Ovary (tissue), 9 donors: ENCODE results near the gene HNRNPLL. TPM values are rescaled to one million over a fixed set of nuclear protein-coding genes. Genes with fewer than 3 reads are reported as not detected.

Source experiments
- DNase-seq, 5 donors: peaks; one replicate each; pipeline ENCODE4 v3.0.0-alpha.2; 2019 to 2020
- H3K27ac ChIP-seq, 2 donors: fragments of 200-600 bp; one replicate each; pipeline versions ENCODE4 v1.5.1 to v1.8.0; 2019 to 2022
- H3K27me3 ChIP-seq: fragments of 200-600 bp; one replicate; pipeline ENCODE4 v1.8.0; 2022
- H3K36me3 ChIP-seq: fragments of 200-600 bp; sonication (generic); one replicate; pipeline ENCODE4 v1.5.1; 2019
- H3K4me1 ChIP-seq: one replicate; pipeline ENCODE4 v1.8.1; 2013; ENCODE audit warnings: mild to moderate bottlenecking, moderate library complexity; ENCODE audit not compliant: insufficient read depth
- H3K4me3 ChIP-seq: fragments of 200-600 bp; sonication (generic); one replicate; pipeline ENCODE4 v1.5.1; 2017
- H3K9me3 ChIP-seq, 2 donors: fragments of 200-600 bp in 1 of 2; sonication (generic) in 1 of 2; one replicate each; pipeline versions ENCODE4 v1.5.1 to v1.8.1; 2013 to 2019; ENCODE audit warnings: mild to moderate bottlenecking in 1 of 2, moderate library complexity in 1 of 2
- CTCF ChIP-seq, 3 donors: fragments of 450-650 bp in 2 of 3; fragments of 200-600 bp in 1 of 3; IDR thresholded peaks; one replicate each; pipeline versions ENCODE4 v1.5.1 to v1.8.0; 2016 to 2022; ENCODE audit warnings: antibody characterized with exemption in 3 of 3, mild to moderate bottlenecking in 1 of 3
- EP300 ChIP-seq: sonication (generic); formaldehyde crosslinking; IDR thresholded peaks from one replicate; pipeline ENCODE4 v1.6.1; 2017; ENCODE audit warnings: antibody characterized with exemption
- POLR2A ChIP-seq: fragments of 450-650 bp; IDR thresholded peaks from one replicate; pipeline ENCODE4 v1.6.1; 2017; ENCODE audit warnings: antibody characterized with exemption, mild to moderate bottlenecking, moderate library complexity
- WGBS, 3 donors: extraction: QIAGEN DNeasy Blood & Tissue Kit in 1 of 3; methylation state at CpG; one replicate each; pipeline versions ENCODE4 v1.1.5 to v1.1.7; 2013 to 2017; 5-methylcytosine and 5-hydroxymethylcytosine counted together
- intact Hi-C, 4 donors: fragments of 100-400 bp; cut with DNase I; formaldehyde crosslinking; loops; one replicate each; pipeline versions ENCODE4 v1.11.0 to v1.15.1; 2022 to 2023
- polyA plus RNA-seq, 2 donors: library from polyadenylated mRNA; stranded (reverse); fragments of 200-250 nt in 1 of 2; fragments of 350-450 nt in 1 of 2; fragmentation: Illumina TruSeq in 1 of 2; extraction: RNeasy Lipid Tissue Mini Kit (QIAGEN cat#74804) in 1 of 2; gene quantifications; one replicate each; pipeline ENCODE4 v1.2.3, GENCODE V29; 2013 to 2014
- total RNA-seq, 7 donors: library from RNA; depleted of rRNA in 2 of 7; stranded (reverse); fragments of >200 nt in 2 of 7; fragmentation: NEBNext Ultra II Directional in 3 of 7; extraction: Animal tissue kit (Norgen Biotek cat#: 25700) in 3 of 7; gene quantifications; one replicate each; pipeline versions ENCODE4 v1.1.0 to v1.2.4, GENCODE V29; 2016 to 2023
- donor health status: DM: no; HTN: no; CAD: no; lungs with moderate emphysema.
- donor health status: DM: no; HTN: no; CAD: no.
- donor health status: Bipolar disorder and iron deficiency.
- donor health status: DM: yes; HTN: yes; CAD: no.
- donor health status: DM: no; HTN: no; CAD: no.
- donor health status: DM: yes; HTN: yes; CAD: no.

HNRNPLL gene
- total and polyA plus RNA-seq, 9 donors = 19.1 to 59.2 (median 47.1) TPM

DNA sequence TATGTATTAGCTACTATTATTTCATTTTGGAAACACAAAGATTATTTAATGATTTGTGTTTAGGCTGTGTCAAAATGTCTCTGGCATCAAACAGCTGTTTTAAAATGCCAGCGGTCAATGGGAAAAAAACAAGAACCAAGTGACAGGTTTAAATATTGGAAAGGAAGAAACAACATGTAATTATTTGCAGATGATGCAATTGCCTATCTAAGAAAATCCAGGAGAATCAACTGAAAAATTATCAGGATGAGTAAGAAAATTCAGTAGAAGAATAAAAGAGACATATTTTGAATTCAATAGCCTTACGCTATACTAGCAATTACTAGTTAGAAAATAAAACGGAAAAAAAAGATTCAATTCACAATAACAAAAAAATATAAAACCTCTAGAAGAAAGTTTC, 51.6 kb downstream of the HNRNPLL start:
- TF ChIP-seq EP300 = no peak

GRCh38 chr2:38549851-38550250, 52.9 kb downstream of the HNRNPLL start:
- Histone ChIP-seq H3K27ac (no peak overlapping the region), H3K4me3 (no peak overlapping the region), H3K9me3 (peaks cover 0 to 3% of the 10 kb centered on the region in 2 donors), H3K27me3 (no peaks in the 10 kb centered on the region), H3K36me3 (no peaks in the 10 kb centered on the region), H3K4me1 (no peaks in the 10 kb centered on the region)
- no peak for TF ChIP-seq CTCF (IDR thresholded peaks at IDR 0.05)
- TF ChIP-seq EP300 = no peak
- TF ChIP-seq POLR2A = no peak
- intact Hi-C loops = no loop called here
- WGBS, 3 donors = 29 to 46% (median 34%) methylated on average over 4 of the region's 4 CpGs
- DNase-seq = no peak

More for the DNA sequence above, 51.6 kb downstream of the HNRNPLL start:
- no peak for DNase-seq
- Histone ChIP-seq H3K27me3 (no peaks in the 10 kb centered on the region), H3K27ac (no peak overlapping the region), H3K9me3 (peaks cover 0 to 3% of the 10 kb centered on the region in 2 donors), H3K4me3 (no peak overlapping the region), H3K36me3 (no peaks in the 10 kb centered on the region), H3K4me1 (no peaks in the 10 kb centered on the region)
- WGBS, 3 donors = 94 to 96% (median 96%) methylated on average over 3 of the region's 3 CpGs
- intact Hi-C loops = no loop called here

GRCh38 chr2:38549071-38549704, 53.5 kb downstream of the HNRNPLL start:
- intact Hi-C loops = no loop called here
- DNase-seq = no peak

GRCh38 chr2:38547791-38548190, 54.9 kb downstream of the HNRNPLL start:
- Histone ChIP-seq H3K36me3 (no peaks in the 10 kb centered on the region), H3K27ac (no peak overlapping the region), H3K4me3 (no peak overlapping the region), H3K9me3 (peaks cover 0 to 3% of the 10 kb centered on the region in 2 donors), H3K27me3 (no peaks in the 10 kb centered on the region), H3K4me1 (peaks cover 3% of the 10 kb centered on the region)
- TF ChIP-seq EP300 (no peak), CTCF (IDR thresholded peaks at IDR 0.05) (no peak), POLR2A (no peak)
- intact Hi-C loops = no loop called here
- DNase-seq = no peak
- WGBS, 3 donors = 84 to 97% (median 88%) methylated on average over 1 of the region's 1 CpG

More at GRCh38 chr2:38549071-38549704, 53.5 kb downstream of the HNRNPLL start:
- Histone ChIP-seq H3K4me1 (no peaks in the 10 kb centered on the region), H3K27ac (no peak overlapping the region), H3K36me3 (no peaks in the 10 kb centered on the region), H3K4me3 (no peak overlapping the region), H3K9me3 (peaks cover 0 to 3% of the 10 kb centered on the region in 2 donors), H3K27me3 (no peaks in the 10 kb centered on the region)
- no peak for TF ChIP-seq EP300
- TF ChIP-seq CTCF (IDR thresholded peaks at IDR 0.05) = no peak
- no peak for TF ChIP-seq POLR2A
- WGBS, 3 donors = 9 to 19% (median 11%) methylated on average over 7 of the region's 7 CpGs

GRCh38 chr2:38546585-38546984, 56.1 kb downstream of the HNRNPLL start:
- WGBS, 3 donors = 90 to 94% (median 92%) methylated on average over 3 of the region's 3 CpGs
- Histone ChIP-seq H3K4me3 (no peak overlapping the region), H3K36me3 (no peaks in the 10 kb centered on the region), H3K27ac (no peak overlapping the region), H3K9me3 (peaks cover 0 to 3% of the 10 kb centered on the region in 2 donors), H3K27me3 (no peaks in the 10 kb centered on the region), H3K4me1 (peaks cover 3% of the 10 kb centered on the region)
- intact Hi-C loops = no loop called here
- no peak for DNase-seq
- TF ChIP-seq CTCF (IDR thresholded peaks at IDR 0.05) (no peak), EP300 (no peak), POLR2A (no peak)
